SK-N-SH (cell line): ENCODE data around the gene WNT8B. TPM values are rescaled to one million over a fixed set of nuclear protein-coding genes. Genes with fewer than 3 reads are reported as not detected.

Experiments
- CTCF ChIA-PET: fragments of 300-600, 350-600 bp; formaldehyde crosslinking; extraction: SDS; loops from one replicate; lab custom pipeline; 2021; lab: Yijun Ruan, JAX
- POLR2A ChIA-PET: fragments of 350-600 bp; sonication (Branson Sonifier 250); formaldehyde crosslinking; extraction: SDS; loops from one replicate; lab custom pipeline; 2020; ENCODE audit warnings: antibody characterized with exemption, inconsistent platforms; lab: Yijun Ruan, JAX
- DNase-seq: peaks from one replicate; pipeline ENCODE4 v3.0.0; 2012
- H2AFZ ChIP-seq: fragments of 200-600 bp; sonication (generic); 2 replicates; pipeline ENCODE4 v1.8.1; 2016; ENCODE audit warnings: antibody characterized with exemption, mild to moderate bottlenecking, low read depth
- H3F3A ChIP-seq: fragments of 200-600 bp; sonication (generic); replicated peaks from 2 replicates; pipeline ENCODE3; 2016; ENCODE audit warnings: antibody characterized with exemption, mild to moderate bottlenecking; ENCODE audit not compliant: insufficient read depth
- H3K27ac ChIP-seq, 2 experiments: fragments of 200-500 bp in 1 of 2; fragments of 200-600 bp in 1 of 2; sonication (Bioruptor generic) in 1 of 2; sonication (generic), shearing (Covaris generic) in 1 of 2; 2 replicates each; pipeline versions ENCODE4 v1.5.1 to v1.6.1; 2014 to 2016; ENCODE audit warnings: low read depth in 2 of 2, inconsistent platforms in 1 of 2, low read length in 1 of 2, mild to moderate bottlenecking in 1 of 2, mixed read lengths in 1 of 2
- H3K27me3 ChIP-seq: fragments of 200-600 bp; sonication (generic), shearing (Covaris generic); 2 replicates; pipeline ENCODE4 v1.6.1; 2016; ENCODE audit warnings: mixed run types; ENCODE audit not compliant: insufficient read depth
- H3K36me3 ChIP-seq, 2 experiments: fragments of 200-500 bp in 1 of 2; fragments of 200-600 bp in 1 of 2; sonication (Bioruptor generic) in 1 of 2; sonication (generic) in 1 of 2; replicated peaks in 1 of 2; 2 replicates each; pipeline versions ENCODE3 to v1.5.1; 2014 to 2016; ENCODE audit warnings: low read length in 1 of 2, mild to moderate bottlenecking in 1 of 2; ENCODE audit not compliant: insufficient read depth in 2 of 2, control insufficient read depth in 1 of 2
- H3K4me1 ChIP-seq, 2 experiments: fragments of 200-500 bp in 1 of 2; fragments of 200-600 bp in 1 of 2; sonication (Bioruptor generic) in 1 of 2; sonication (generic), shearing (Covaris generic) in 1 of 2; 2 replicates each; pipeline versions ENCODE4 v1.5.1 to v1.6.1; 2014 to 2016; ENCODE audit warnings: low read depth in 1 of 2, low read length in 1 of 2, mixed run types in 1 of 2; ENCODE audit not compliant: insufficient read depth in 2 of 2, control insufficient read depth in 1 of 2
- H3K4me2 ChIP-seq: fragments of 200-600 bp; sonication (generic), shearing (Covaris generic); 2 replicates; pipeline ENCODE4 v1.6.1; 2017; ENCODE audit warnings: mixed run types
- H3K4me3 ChIP-seq, 2 experiments: fragments of 200-500 bp in 1 of 2; fragments of 200-600 bp in 1 of 2; sonication (Bioruptor generic) in 1 of 2; sonication (generic), shearing (Covaris generic) in 1 of 2; 2 replicates each; pipeline versions ENCODE4 v1.5.1 to v1.8.1; 2014 to 2016; ENCODE audit warnings: low read depth in 2 of 2, inconsistent platforms in 1 of 2, low read length in 1 of 2, mild to moderate bottlenecking in 1 of 2, mixed read lengths in 1 of 2, moderate library complexity in 1 of 2
- H3K79me2 ChIP-seq: fragments of 200-600 bp; sonication (generic); 2 replicates; pipeline ENCODE4 v1.8.1; 2017; ENCODE audit warnings: mild to moderate bottlenecking; ENCODE audit not compliant: insufficient read depth
- H3K9ac ChIP-seq: fragments of 200-600 bp; sonication (generic); 2 replicates; pipeline ENCODE4 v1.6.1; 2017; ENCODE audit warnings: mixed run types
- H3K9me2 ChIP-seq: fragments of 200-600 bp; sonication (generic); 2 replicates; pipeline ENCODE4 v1.6.1; 2017; ENCODE audit warnings: mixed run types
- H3K9me3 ChIP-seq: fragments of 200-600 bp; sonication (generic); 2 replicates; pipeline ENCODE4 v1.6.1; 2017; ENCODE audit warnings: mixed run types, mild to moderate bottlenecking, moderate library complexity
- H4K20me1 ChIP-seq: fragments of 200-600 bp; sonication (generic); 2 replicates; pipeline ENCODE4 v1.6.1; 2017; ENCODE audit warnings: mild to moderate bottlenecking, mixed run types; ENCODE audit not compliant: insufficient read depth
- EP300 ChIP-seq, 2 experiments: IDR thresholded peaks; 2 replicates each; pipeline versions ENCODE4 v1.4.0 to v1.6.1; 2012; ENCODE audit warnings: borderline replicate concordance in 1 of 2, low read depth in 1 of 2, low read length in 1 of 2
- FOSL2 ChIP-seq: IDR thresholded peaks from 2 replicates; pipeline ENCODE4 v1.4.0; 2012; ENCODE audit warnings: low read depth, mild to moderate bottlenecking, moderate library complexity, borderline replicate concordance
- FOXJ3 ChIP-seq: sonication (generic); formaldehyde crosslinking; IDR thresholded peaks from 2 replicates; pipeline ENCODE4 v1.5.1; 2020; ENCODE audit warnings: mild to moderate bottlenecking, missing genetic modification reagents
- GABPA ChIP-seq: IDR thresholded peaks from 2 replicates; pipeline ENCODE4 v1.4.0; 2012; ENCODE audit warnings: low read depth, mild to moderate bottlenecking
- NFIC ChIP-seq: IDR thresholded peaks from 2 replicates; pipeline ENCODE4 v1.4.0; 2012; ENCODE audit warnings: borderline replicate concordance
- NRF1 ChIP-seq: IDR thresholded peaks from 2 replicates; pipeline ENCODE4 v1.6.1; 2012; ENCODE audit warnings: low read depth, mild to moderate bottlenecking, low read length
- RAD21 ChIP-seq: IDR thresholded peaks from 2 replicates; pipeline ENCODE4 v1.6.1; 2012; ENCODE audit warnings: mild to moderate bottlenecking, low read length
- RCOR1 ChIP-seq: fragments of 150-350 bp; IDR thresholded peaks from 2 replicates; pipeline ENCODE4 v1.6.1; 2017; ENCODE audit warnings: antibody characterized with exemption, low read length
- SMC3 ChIP-seq: IDR thresholded peaks from 2 replicates; pipeline ENCODE4 v1.6.1; 2012; ENCODE audit warnings: low read depth, low read length, improper control_type of control experiment
- TAF1 ChIP-seq: IDR thresholded peaks from 2 replicates; pipeline ENCODE4 v1.6.1; 2012; ENCODE audit warnings: low read depth, mild to moderate bottlenecking, low read length, moderate library complexity, borderline replicate concordance
- TCF12 ChIP-seq: IDR thresholded peaks from 2 replicates; pipeline ENCODE4 v1.4.0; 2012
- TEAD4 ChIP-seq: IDR thresholded peaks from 2 replicates; pipeline ENCODE4 v1.4.0; 2012; ENCODE audit warnings: mild to moderate bottlenecking, borderline replicate concordance; ENCODE audit not compliant: insufficient read depth
- WGBS: methylation state at CpG from one replicate; pipeline ENCODE4 v1.1.6; 2017; ENCODE audit warnings: low lambda C conversion rate; 5-methylcytosine and 5-hydroxymethylcytosine counted together
- polyA plus RNA-seq, 3 experiments: library from polyadenylated mRNA; depleted of rRNA; stranded (reverse); fragments of >200 nt; gene quantifications; 2 replicates each; pipeline ENCODE4 v1.2.3, GENCODE V29; 2012
- TF ChIP-seq, protein P1 (sequence below): IDR thresholded peaks from 2 replicates; pipeline ENCODE4 v1.4.0; 2012; ENCODE audit warnings: low read depth, borderline replicate concordance
- TF ChIP-seq, protein P2 (sequence below): IDR thresholded peaks from 2 replicates; pipeline ENCODE4 v1.4.0; 2012; ENCODE audit warnings: low read depth, borderline replicate concordance
- TF ChIP-seq, protein P3 (sequence below): IDR thresholded peaks from 2 replicates; pipeline ENCODE4 v1.6.1; 2012; ENCODE audit warnings: mild to moderate bottlenecking, low read depth, low read length, moderate library complexity
- TF ChIP-seq, protein P4 (sequence below): IDR thresholded peaks from 2 replicates; pipeline ENCODE4 v1.4.0; 2012; ENCODE audit warnings: low read depth
- TF ChIP-seq, protein P5 (sequence below): IDR thresholded peaks from 2 replicates; pipeline ENCODE4; 2012

The WNT8B gene
- polyA plus RNA-seq, 1 of the 3 experiments (the other 2 are of a cell fraction), result 0.18 TPM

- Histone ChIP-seq H3K27me3 (no peaks in the 10 kb centered on the region), H3K4me1 (peaks cover 0 to 13% of the 10 kb centered on the region in 2 experiments; a peak in 1 of 4 replicates)
- no peak for TF ChIP-seq TCF12
- TF ChIP-seq, protein P1, sequence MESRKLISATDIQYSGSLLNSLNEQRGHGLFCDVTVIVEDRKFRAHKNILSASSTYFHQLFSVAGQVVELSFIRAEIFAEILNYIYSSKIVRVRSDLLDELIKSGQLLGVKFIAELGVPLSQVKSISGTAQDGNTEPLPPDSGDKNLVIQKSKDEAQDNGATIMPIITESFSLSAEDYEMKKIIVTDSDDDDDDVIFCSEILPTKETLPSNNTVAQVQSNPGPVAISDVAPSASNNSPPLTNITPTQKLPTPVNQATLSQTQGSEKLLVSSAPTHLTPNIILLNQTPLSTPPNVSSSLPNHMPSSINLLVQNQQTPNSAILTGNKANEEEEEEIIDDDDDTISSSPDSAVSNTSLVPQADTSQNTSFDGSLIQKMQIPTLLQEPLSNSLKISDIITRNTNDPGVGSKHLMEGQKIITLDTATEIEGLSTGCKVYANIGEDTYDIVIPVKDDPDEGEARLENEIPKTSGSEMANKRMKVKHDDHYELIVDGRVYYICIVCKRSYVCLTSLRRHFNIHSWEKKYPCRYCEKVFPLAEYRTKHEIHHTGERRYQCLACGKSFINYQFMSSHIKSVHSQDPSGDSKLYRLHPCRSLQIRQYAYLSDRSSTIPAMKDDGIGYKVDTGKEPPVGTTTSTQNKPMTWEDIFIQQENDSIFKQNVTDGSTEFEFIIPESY, result no peak
- no peak for TF ChIP-seq RAD21
- TF ChIP-seq FOXJ3, result no peak
- TF ChIP-seq NRF1, result no peak
- TF ChIP-seq SMC3, result no peak
- no peak for TF ChIP-seq NFIC
- TF ChIP-seq, protein P2, sequence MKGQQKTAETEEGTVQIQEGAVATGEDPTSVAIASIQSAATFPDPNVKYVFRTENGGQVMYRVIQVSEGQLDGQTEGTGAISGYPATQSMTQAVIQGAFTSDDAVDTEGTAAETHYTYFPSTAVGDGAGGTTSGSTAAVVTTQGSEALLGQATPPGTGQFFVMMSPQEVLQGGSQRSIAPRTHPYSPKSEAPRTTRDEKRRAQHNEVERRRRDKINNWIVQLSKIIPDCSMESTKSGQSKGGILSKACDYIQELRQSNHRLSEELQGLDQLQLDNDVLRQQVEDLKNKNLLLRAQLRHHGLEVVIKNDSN, result no peak
- TF ChIP-seq, protein P3, sequence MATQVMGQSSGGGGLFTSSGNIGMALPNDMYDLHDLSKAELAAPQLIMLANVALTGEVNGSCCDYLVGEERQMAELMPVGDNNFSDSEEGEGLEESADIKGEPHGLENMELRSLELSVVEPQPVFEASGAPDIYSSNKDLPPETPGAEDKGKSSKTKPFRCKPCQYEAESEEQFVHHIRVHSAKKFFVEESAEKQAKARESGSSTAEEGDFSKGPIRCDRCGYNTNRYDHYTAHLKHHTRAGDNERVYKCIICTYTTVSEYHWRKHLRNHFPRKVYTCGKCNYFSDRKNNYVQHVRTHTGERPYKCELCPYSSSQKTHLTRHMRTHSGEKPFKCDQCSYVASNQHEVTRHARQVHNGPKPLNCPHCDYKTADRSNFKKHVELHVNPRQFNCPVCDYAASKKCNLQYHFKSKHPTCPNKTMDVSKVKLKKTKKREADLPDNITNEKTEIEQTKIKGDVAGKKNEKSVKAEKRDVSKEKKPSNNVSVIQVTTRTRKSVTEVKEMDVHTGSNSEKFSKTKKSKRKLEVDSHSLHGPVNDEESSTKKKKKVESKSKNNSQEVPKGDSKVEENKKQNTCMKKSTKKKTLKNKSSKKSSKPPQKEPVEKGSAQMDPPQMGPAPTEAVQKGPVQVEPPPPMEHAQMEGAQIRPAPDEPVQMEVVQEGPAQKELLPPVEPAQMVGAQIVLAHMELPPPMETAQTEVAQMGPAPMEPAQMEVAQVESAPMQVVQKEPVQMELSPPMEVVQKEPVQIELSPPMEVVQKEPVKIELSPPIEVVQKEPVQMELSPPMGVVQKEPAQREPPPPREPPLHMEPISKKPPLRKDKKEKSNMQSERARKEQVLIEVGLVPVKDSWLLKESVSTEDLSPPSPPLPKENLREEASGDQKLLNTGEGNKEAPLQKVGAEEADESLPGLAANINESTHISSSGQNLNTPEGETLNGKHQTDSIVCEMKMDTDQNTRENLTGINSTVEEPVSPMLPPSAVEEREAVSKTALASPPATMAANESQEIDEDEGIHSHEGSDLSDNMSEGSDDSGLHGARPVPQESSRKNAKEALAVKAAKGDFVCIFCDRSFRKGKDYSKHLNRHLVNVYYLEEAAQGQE, result no peak
- TF ChIP-seq RCOR1, result no peak
- no peak for TF ChIP-seq EP300 (IDR thresholded peaks at IDR 0.05; ENCODE audit: borderline replicate concordance in 1 of 2, low read depth in 1 of 2, low read length in 1 of 2)
- no peak for TF ChIP-seq GABPA
- TF ChIP-seq, protein P4, sequence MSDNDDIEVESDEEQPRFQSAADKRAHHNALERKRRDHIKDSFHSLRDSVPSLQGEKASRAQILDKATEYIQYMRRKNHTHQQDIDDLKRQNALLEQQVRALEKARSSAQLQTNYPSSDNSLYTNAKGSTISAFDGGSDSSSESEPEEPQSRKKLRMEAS, result no peak
- TF ChIP-seq FOSL2, result no peak
- TF ChIP-seq, protein P5, sequence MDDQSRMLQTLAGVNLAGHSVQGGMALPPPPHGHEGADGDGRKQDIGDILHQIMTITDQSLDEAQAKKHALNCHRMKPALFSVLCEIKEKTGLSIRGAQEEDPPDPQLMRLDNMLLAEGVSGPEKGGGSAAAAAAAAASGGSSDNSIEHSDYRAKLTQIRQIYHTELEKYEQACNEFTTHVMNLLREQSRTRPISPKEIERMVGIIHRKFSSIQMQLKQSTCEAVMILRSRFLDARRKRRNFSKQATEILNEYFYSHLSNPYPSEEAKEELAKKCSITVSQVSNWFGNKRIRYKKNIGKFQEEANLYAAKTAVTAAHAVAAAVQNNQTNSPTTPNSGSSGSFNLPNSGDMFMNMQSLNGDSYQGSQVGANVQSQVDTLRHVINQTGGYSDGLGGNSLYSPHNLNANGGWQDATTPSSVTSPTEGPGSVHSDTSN, result no peak
- TF ChIP-seq TEAD4, result no peak
- TF ChIP-seq TAF1, result no peak
- TF ChIP-seq, all 33 proteins: peak for 0
- H2AFZ ChIP-seq, result no peak overlapping the region
- H4K20me1 ChIP-seq, result no peaks in the 10 kb centered on the region
- ChIA-PET POLR2A (no interaction called here), CTCF (interaction anchor here (0.6 to 14.3 kb wide), 15 partner anchors 8 to 368 kb away, joined by 3 to 150 read pairs (median 7); partner anchors contain the start of gene SEC31B)
- H3K36me3 ChIP-seq, result peaks cover 0 to 2% of the 10 kb centered on the region in 2 experiments
- H3K4me2 ChIP-seq, result no peak overlapping the region
- H3F3A ChIP-seq, result no peaks in the 10 kb centered on the region
- H3K9me2 ChIP-seq, result no peaks in the 10 kb centered on the region
- no peak overlapping the region for H3K27ac ChIP-seq
- no peak overlapping the region for H3K4me3 ChIP-seq
- H3K79me2 ChIP-seq, result no peaks in the 10 kb centered on the region
- H3K9me3 ChIP-seq, result no peaks in the 10 kb centered on the region
- no peak for DNase-seq
- no peak overlapping the region for H3K9ac ChIP-seq
- WGBS, result 79% methylated on average over 6 of the region's 7 CpGs
Measured at GRCh38 chr10:100510533-100511308, 47.9 kb downstream of the WNT8B start.
